ENCODE data around the gene CELF2.

The CELF2 gene

GRCh38 chr10:11170993-11171851 is 153.6 kb downstream of the CELF2 start:
- no peak overlapping the region for H3K27ac ChIP-seq
- CTCF ChIA-PET, result interaction anchor here (0.6 kb wide), 1 partner anchor 27 kb away, joined by 4 read pairs; no protein-coding TSS in a partner anchor
- no peak for TF ChIP-seq CTCF (conservative IDR thresholded peaks at IDR 0.05; ENCODE audit: low read depth)
- POLR2A ChIA-PET (ENCODE audit: low non-redundant PET), result no interaction called here
- no peak for DNase-seq (ENCODE audit: low spot score)

DNA sequence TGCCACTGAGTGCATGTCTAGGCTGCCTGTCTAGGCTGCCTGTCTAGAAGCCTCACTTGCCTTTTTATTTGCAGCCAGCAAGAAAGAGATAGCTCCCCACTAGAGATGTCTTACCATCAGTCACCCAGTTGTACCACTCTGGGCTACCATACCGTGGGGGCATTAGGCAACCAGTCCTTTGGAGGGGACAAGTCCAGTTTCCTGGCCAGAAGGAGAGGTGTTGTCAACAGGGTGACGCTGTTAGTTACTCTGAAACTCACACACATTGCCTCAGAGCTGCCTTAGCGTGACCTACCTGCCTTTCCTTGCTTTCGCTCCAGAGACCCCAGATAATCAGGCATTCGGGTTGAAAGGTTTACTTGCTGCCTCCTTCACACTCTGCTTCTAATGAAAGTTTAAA is 155.4 kb downstream of the CELF2 start:
- no peak for TF ChIP-seq CTCF (conservative IDR thresholded peaks at IDR 0.05; ENCODE audit: low read depth)
- no peak overlapping the region for H3K27ac ChIP-seq
- ChIA-PET POLR2A (ENCODE audit: low non-redundant PET) (no interaction called here), CTCF (no interaction called here)
- DNase-seq (ENCODE audit: low spot score), result no peak

GRCh38 chr10:11175823-11176243 is 158.2 kb downstream of the CELF2 start:
- CTCF ChIA-PET, result no interaction called here
- DNase-seq (ENCODE audit: low spot score), result no peak
- TF ChIP-seq CTCF (conservative IDR thresholded peaks at IDR 0.05; ENCODE audit: low read depth), result no peak
- no peak overlapping the region for H3K27ac ChIP-seq
- POLR2A ChIA-PET (ENCODE audit: low non-redundant PET), result no interaction called here

DNA sequence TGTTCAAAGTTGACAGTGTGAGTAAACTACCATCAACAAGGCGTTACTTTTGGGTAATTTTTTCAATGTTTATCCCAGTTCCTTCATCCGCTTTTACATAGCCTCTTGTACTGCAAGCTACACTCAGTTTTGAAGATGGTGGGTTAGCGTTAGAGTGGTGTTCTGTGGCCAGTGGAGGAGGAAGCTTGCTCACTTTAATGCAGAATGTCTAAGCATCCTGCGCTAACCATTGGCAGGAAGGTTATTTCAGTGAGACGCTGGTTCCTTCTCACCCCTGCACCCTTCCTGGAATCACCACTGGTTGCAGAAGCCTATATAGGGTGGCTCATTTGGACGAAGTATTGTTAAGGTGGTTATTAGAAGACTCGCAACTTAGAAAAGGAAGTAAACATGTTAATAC is 159.1 kb downstream of the CELF2 start:
- no peak overlapping the region for H3K27ac ChIP-seq
- TF ChIP-seq CTCF (conservative IDR thresholded peaks at IDR 0.05; ENCODE audit: low read depth), result no peak
- ChIA-PET POLR2A (ENCODE audit: low non-redundant PET) (no interaction called here), CTCF (no interaction called here)
- DNase-seq (ENCODE audit: low spot score), result no peak

DNA sequence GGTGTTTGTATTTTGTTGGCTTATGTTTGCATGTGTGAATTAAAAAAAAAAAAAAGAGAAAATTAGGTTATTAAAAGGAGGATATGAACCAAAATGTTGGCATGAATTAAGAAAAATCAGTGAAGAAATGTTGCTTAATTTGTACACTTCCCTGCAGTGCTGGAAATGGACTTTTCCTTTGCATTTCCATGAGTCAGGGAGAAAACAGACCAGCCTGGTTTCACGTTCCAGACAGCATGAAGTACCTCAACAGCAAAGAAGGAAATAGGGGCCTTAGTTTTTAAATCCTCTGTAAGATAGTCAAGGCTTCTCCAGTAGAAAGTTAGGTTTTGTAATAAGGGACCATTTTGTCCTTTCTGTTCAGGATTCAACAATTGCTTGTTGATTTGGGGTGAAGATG is 159.7 kb downstream of the CELF2 start:
- DNase-seq (ENCODE audit: low spot score), result no peak
- TF ChIP-seq CTCF (conservative IDR thresholded peaks at IDR 0.05; ENCODE audit: low read depth), result no peak
- ChIA-PET CTCF (no interaction called here), POLR2A (ENCODE audit: low non-redundant PET) (no interaction called here)
- H3K27ac ChIP-seq, result no peak overlapping the region

GRCh38 chr10:11177926-11178471 is 160.3 kb downstream of the CELF2 start:
- ChIA-PET POLR2A (ENCODE audit: low non-redundant PET) (no interaction called here), CTCF (no interaction called here)
- TF ChIP-seq CTCF (conservative IDR thresholded peaks at IDR 0.05; ENCODE audit: low read depth), result no peak
- no peak for DNase-seq (ENCODE audit: low spot score)
- no peak overlapping the region for H3K27ac ChIP-seq

Data from RWPE1 (cell line).